Eye (tissue), 1 donor: ENCODE data around the gene ZNF445.

ENCODE experiments used
- DNase-seq: peaks from one replicate; pipeline ENCODE4 v3.0.0-alpha.2; 2015

ZNF445 gene

DNA sequence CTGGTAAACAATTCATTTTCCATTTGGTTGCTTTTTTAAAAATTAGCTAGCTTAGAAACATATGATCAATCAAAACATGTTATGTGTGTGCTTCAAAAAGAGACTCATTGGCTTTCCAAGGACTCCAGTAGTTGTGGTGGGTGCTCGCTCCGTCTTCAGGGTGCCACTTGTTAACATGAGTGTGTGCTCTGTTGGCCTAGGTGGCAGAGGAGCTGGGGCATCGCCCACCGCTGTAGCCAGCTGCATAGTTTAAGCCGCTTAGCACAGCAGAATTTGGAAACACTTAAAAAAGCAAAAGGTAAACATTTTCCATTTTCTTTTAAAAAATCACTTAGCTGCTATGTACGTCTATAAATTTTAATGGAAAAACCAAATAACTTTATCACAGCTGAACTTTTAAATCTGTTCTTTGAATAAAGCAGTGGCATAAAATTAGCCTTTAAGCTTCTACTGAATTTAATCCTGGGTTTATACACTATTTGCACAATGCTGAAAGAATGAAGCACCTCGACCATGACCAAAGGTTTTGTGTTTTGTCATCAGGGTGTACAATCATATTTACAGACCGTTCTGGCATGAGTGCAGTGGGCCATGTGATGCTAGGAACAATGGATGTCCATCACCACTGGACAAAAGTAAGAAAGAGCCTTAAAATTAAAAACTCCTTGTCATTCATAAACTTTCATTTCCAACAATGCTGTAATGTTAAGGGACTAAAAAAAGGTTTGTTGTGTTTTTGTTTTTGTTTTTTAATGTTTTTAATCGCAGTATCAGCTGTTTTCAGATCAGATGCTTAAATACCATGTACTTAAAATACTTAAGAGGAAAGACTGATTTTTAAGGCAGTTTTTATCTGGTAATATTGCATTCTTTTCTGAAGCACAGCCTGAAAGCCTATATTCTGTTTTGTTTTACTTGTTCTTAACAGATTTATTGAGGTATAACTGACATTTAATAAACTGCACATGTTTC is 81.0 kb downstream of the ZNF445 start:
- DNase-seq: peak; percentile 14

DNA sequence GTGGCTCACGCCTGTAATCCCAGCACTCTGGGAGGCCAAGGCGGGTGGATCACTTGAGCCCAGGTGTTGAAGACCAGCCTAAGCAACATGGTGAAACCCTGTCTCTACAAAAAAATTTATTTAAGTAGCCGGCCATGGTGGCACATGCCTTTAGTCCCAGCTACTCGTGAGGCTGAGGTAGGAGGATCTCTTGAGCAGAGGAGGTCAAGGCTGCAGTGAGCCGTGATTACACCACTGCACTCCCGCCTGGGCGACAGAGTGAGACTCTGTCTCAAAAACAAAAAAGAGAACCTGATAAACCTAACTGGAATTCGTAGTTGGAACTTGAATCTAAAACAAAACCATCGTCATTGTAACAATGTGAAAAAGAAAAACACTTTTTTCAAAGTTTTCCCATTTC is 81.8 kb downstream of the ZNF445 start:
- no peak for DNase-seq

GRCh38 chr3:44392489-44392888 is 85.0 kb downstream of the ZNF445 start:
- no peak for DNase-seq

DNA sequence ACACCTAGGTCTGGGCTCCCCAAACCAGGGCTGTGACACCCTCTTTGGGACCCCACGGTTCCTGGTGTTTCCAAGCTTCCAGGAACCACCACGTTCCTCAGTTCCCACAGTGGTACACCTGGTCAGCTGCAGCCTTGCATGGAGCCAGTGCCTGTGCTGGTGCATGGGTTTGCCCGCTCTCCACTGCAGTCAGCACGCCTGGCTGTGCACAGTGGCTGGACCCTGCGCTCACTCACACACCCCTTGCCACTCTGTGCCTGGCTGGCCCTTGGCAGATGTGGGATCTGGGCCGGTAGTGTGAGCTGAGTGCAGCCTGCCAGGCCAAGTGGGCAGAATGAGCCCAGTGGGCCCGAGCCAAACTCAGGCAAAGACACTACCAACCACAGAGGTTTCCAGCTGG is 90.1 kb downstream of the ZNF445 start:
- DNase-seq: no peak
